GM18519 (cell line): Measurements from ENCODE around the gene PTGES.
"Not testable (repeated sequence)": the region's sequence is repeated elsewhere in the genome, so short reads cannot be mapped to it uniquely, and the experiment has no call there.

Source experiments
- ATAC-seq: cut with Tn5 transposase; IDR thresholded peaks from one replicate; pipeline ENCODE4 v1.9.1; 2021; ENCODE audit warnings: mild to moderate bottlenecking, moderate library complexity; ENCODE audit not compliant: unreplicated experiment, low FRiP score

PTGES gene

GRCh38 chr9:129773262-129774048 lies 20.6 kb upstream of the PTGES start:
- ATAC-seq = no peak

GRCh38 chr9:129770741-129771140 lies 17.9 kb upstream of the PTGES start:
- no peak for ATAC-seq

GRCh38 chr9:129769669-129770068 lies 16.8 kb upstream of the PTGES start:
- no peak for ATAC-seq

GRCh38 chr9:129768486-129768885 lies 15.6 kb upstream of the PTGES start:
- ATAC-seq = no peak

- ATAC-seq = no peak
These were observed 13.0 kb upstream of the PTGES start for GRCh38 chr9:129765764-129766317.

GRCh38 chr9:129762985-129763926 lies 10.4 kb upstream of the PTGES start:
- no peak for ATAC-seq

GRCh38 chr9:129762370-129762984 lies 9.6 kb upstream of the PTGES start:
- not testable (repeated sequence) for ATAC-seq

- ATAC-seq = no peak
These were observed 9.1 kb upstream of the PTGES start for GRCh38 chr9:129761901-129762369.

GRCh38 chr9:129761293-129761900 lies 8.6 kb upstream of the PTGES start:
- no peak for ATAC-seq

GRCh38 chr9:129760784-129761183 lies 7.9 kb upstream of the PTGES start:
- not testable (repeated sequence) for ATAC-seq

GRCh38 chr9:129759804-129760502 lies 7.1 kb upstream of the PTGES start:
- no peak for ATAC-seq

- ATAC-seq = no peak
These were observed 6.5 kb upstream of the PTGES start for GRCh38 chr9:129759319-129759718.

GRCh38 chr9:129757045-129757444 lies 4.2 kb upstream of the PTGES start:
- no peak for ATAC-seq

GRCh38 chr9:129756191-129756590 lies 3.3 kb upstream of the PTGES start:
- no peak for ATAC-seq

- no peak for ATAC-seq
These were observed 2.3 kb upstream of the PTGES start for GRCh38 chr9:129755151-129755550.

- ATAC-seq = no peak
These were observed 721 bp downstream of the PTGES start for GRCh38 chr9:129751841-129752801.

- no peak for ATAC-seq
These were observed 2.7 kb downstream of the PTGES start for GRCh38 chr9:129750013-129750638.

GRCh38 chr9:129749575-129749974 lies 3.3 kb downstream of the PTGES start:
- ATAC-seq = no peak
